DMS153 (cell line): ENCODE results near the gene ITIH6.

ENCODE experiments used
- DNase-seq: peaks from one replicate; lab custom pipeline; 2025; lab: John Stamatoyannopoulos, UW

Gene ITIH6

DNA sequence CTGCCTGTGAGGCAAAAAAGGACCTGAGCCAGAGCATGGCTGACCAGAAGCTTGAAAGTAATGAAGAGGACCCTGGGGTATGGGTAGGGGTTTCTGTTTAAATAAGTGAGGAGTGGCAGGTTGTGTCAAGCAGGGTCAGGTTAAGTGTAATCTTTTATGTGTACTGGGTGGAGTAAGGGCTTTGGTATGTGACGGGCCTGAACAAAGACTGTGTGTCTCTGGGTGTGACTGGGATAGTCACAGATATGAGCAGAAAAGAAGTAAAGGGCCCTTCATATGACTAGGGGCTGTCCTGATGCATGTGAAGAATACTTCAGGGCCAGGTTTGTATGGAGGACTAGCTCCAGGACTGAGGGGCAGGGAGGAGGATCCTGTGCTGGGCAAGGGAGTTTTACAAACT, 82.4 kb downstream of the ITIH6 start:
- no peak for DNase-seq

DNA sequence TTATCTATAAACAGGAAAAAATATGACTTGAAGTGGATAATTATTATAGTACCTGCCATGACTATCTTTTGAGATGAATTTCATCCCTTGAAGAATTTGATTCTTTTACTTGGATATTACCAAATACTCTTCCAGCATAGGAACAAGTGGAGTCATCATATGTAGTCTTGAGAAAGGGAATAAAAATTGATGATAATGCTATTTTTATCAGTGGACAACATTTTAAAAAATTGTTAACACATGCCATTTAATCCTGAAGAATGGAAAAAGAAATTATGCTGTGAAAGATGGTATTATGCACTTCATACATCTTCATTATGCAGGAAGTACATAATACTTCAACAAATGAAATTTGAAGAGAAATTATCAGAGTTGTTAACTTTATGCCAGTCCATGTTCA, 83.6 kb downstream of the ITIH6 start:
- DNase-seq: no peak

DNA sequence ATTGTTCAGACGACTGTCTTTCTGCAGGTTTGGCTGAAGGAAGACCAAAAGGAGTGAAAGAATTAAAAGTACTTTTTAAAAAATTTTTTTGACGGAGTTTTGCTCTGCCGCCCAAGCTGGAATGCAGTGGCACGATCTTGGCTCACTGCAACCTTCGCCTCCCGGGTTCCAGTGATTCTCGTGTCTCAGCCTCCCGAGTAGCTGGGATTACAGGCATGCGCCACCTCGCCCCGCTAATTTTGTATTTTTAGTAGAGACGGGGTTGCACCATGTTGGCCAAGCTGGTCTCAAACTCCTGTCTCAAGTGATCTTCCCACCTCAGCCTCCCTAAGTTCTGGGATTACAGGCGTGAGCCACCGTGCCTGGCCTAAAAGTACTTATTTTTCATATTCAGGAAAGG, 86.3 kb downstream of the ITIH6 start:
- DNase-seq: no peak

DNA sequence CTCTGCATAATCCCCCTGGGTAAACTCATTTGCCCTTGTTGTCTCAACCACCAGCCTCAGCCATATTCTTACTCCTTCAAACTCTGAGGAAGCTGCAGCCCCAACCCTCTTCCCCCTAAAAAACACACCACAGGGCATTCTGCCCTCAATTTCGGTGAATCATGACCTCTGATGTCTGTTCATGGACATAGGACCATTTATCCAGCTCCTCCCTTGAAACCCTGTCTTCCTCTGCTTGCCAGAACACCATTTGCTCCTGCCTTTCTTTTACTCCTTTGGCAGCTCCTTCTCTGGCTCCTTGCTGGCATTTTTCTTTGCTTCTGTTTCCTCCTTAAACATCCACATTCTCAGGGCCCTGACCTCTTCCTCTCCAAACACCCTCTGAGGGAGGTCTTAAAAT, 87.1 kb downstream of the ITIH6 start:
- DNase-seq: no peak

DNA sequence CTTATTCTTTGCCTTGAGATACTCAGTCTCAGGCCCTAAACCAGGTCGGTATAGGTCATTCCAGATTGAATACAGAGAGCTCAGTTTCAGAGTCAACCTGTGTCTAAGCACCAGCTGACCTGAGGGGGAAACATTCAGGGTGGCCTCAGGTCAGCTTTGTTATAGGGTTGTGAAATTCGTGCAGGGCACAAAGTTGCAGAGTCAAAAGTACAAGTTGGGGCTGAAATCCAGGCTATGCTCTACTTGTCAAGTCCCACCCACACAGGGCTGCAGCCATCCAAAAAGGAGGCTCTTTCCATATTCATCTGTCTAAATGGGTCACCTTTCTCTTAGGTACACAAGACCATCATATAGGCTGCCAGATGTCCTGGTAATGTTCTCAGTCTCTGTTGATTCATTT, 89.7 kb downstream of the ITIH6 start:
- DNase-seq: no peak
